Measurements from ENCODE around the gene ADGRG3. TPM values are rescaled to one million over a fixed set of nuclear protein-coding genes. Genes with fewer than 3 reads are reported as not detected.

ADGRG3 gene
- total and polyA plus RNA-seq, 4 donors, result 1.8 to 66.2 (median 9.4) TPM

DNA sequence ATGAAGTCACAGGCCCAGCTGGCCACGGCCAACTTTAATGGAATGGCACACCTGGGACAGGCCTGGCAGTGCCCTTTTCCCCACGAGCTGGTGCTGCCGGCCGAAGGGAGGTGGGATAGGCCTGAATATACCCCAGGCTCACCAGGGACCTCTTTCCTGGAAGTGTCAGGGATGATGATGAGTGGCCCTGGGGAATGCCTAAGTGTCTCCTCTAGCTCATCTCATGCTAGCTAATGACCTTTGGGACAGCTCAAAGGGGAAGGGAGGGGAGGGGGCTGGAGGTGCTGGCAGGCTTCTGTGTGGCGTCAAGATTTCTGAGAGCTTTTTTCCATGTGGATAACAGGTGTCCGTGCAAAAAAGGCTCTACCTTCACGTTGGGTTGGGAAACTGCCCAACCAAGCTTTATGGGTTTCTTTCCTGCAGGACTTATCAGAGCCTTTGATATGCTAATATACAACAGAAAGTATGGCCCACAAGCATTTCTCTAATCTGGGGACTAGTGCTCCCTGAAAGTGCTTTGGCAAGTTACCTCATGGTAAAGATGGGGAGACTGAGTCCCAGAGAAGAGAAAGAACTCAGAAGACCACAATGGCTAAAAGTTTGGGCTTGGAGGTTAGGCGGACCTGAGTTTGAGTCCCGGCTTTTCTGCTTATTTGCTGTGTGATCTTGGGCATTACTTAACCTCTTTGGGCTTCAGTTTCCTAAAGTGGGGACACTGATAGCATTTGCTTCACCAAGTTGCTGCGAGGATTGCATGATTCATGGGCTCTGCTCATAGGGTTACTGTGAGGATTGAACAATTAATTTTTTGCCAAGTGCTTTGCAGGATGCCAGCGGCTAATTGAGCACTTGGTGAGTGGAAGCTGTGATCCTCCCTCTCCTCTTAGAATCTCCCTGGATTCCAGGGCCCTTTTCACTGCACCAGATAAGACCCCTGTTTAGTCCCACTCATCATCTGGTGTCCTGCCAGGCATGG lies 25.7 kb upstream of the ADGRG3 start:
- peak overlapping the region in 1 of 2 donors; percentile 26 for H3K27ac ChIP-seq (ENCODE audit: low read depth in 1 of 2, low read length in 1 of 2)
- ATAC-seq (ENCODE audit: insufficient read depth, low FRiP score) (no peak), DNase-seq (no peak)
- peaks cover 0 to 30% (median 10%) of the 10 kb centered on the region in 5 donors for H3K4me1 ChIP-seq (ENCODE audit: control insufficient read depth in 5 of 5, insufficient read depth in 5 of 5, low read length in 5 of 5)
- H3K9ac ChIP-seq (ENCODE audit: insufficient read depth in 1 of 2, low read length in 2 of 2), result no peak overlapping the region
- TF ChIP-seq, protein P1, sequence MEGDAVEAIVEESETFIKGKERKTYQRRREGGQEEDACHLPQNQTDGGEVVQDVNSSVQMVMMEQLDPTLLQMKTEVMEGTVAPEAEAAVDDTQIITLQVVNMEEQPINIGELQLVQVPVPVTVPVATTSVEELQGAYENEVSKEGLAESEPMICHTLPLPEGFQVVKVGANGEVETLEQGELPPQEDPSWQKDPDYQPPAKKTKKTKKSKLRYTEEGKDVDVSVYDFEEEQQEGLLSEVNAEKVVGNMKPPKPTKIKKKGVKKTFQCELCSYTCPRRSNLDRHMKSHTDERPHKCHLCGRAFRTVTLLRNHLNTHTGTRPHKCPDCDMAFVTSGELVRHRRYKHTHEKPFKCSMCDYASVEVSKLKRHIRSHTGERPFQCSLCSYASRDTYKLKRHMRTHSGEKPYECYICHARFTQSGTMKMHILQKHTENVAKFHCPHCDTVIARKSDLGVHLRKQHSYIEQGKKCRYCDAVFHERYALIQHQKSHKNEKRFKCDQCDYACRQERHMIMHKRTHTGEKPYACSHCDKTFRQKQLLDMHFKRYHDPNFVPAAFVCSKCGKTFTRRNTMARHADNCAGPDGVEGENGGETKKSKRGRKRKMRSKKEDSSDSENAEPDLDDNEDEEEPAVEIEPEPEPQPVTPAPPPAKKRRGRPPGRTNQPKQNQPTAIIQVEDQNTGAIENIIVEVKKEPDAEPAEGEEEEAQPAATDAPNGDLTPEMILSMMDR (IDR thresholded peaks at IDR 0.05; ENCODE audit: control extremely low read depth, extremely low read depth), result no peak
- peaks cover 0 to 2% (median 0%) of the 10 kb centered on the region in 4 donors for H3K36me3 ChIP-seq (ENCODE audit: control insufficient read depth in 4 of 4, insufficient read depth in 4 of 4, low read length in 4 of 4)
- H3K27me3 ChIP-seq (ENCODE audit: control insufficient read depth in 3 of 3, insufficient read depth in 3 of 3, low read length in 2 of 3), result no peaks in the 10 kb centered on the region
- H3K9me3 ChIP-seq (ENCODE audit: control insufficient read depth in 4 of 4, insufficient read depth in 3 of 4, low read length in 3 of 4), result no peaks in the 10 kb centered on the region
- WGBS, 2 donors, result 81 to 89% methylated on average over 11 of the region's 11 CpGs
- no peak overlapping the region for H3K4me3 ChIP-seq

DNA sequence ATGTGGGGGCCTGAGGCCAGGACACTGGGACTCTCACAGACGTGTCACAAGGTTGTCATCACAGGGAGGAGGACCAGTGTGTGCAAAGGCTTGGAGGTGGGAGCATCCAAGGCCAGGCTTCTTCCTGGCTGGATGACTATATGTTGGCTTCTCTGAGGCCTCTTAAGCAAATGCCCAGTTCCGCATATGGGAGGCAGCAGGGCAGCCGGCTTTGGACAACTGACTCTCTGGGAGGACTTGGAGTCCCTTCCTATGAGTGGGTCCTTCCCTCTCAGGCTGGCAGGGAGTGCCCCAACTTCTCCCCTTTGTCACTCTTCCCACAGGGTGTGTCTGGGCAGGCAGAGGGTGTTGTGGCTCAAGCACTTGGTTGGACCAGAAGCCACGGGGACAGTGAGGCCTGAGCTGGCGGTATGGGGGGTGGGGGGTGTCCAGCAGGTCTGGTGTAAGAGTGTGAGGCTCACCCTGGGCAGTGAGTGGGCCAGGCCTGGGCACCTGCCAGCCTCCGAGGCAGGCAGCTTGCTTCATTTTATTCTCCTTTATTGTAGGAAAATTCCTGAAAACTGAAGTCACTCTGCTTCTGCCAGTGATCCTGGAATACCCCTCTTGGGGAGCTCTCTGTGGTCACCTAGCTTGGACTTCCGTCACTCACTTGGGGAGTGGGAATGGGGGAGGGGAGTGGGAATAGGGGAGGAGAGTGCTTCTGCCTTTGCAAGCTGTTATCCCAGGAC lies 24.8 kb upstream of the ADGRG3 start:
- Histone ChIP-seq H3K4me1 (ENCODE audit: control insufficient read depth in 5 of 5, insufficient read depth in 5 of 5, low read length in 5 of 5) (peaks cover 0 to 36% (median 5%) of the 10 kb centered on the region in 5 donors), H3K36me3 (ENCODE audit: control insufficient read depth in 4 of 4, insufficient read depth in 4 of 4, low read length in 4 of 4) (peaks cover 0 to 2% (median 0%) of the 10 kb centered on the region in 4 donors), H3K27ac (ENCODE audit: low read depth in 1 of 2, low read length in 1 of 2) (peak overlapping the region in 1 of 2 donors; percentile 26), H3K27me3 (ENCODE audit: control insufficient read depth in 3 of 3, insufficient read depth in 3 of 3, low read length in 2 of 3) (no peaks in the 10 kb centered on the region), H3K9ac (ENCODE audit: insufficient read depth in 1 of 2, low read length in 2 of 2) (no peak overlapping the region), H3K9me3 (ENCODE audit: control insufficient read depth in 4 of 4, insufficient read depth in 3 of 4, low read length in 3 of 4) (no peaks in the 10 kb centered on the region), H3K4me3 (no peak overlapping the region)
- ATAC-seq (ENCODE audit: insufficient read depth, low FRiP score) (no peak), DNase-seq (peak in 1 of 3 donors; percentile 33)
- TF ChIP-seq, protein P1 (IDR thresholded peaks at IDR 0.05; ENCODE audit: control extremely low read depth, extremely low read depth), result no peak
- WGBS, 2 donors, result 39 to 44% methylated on average over 7 of the region's 7 CpGs

DNA sequence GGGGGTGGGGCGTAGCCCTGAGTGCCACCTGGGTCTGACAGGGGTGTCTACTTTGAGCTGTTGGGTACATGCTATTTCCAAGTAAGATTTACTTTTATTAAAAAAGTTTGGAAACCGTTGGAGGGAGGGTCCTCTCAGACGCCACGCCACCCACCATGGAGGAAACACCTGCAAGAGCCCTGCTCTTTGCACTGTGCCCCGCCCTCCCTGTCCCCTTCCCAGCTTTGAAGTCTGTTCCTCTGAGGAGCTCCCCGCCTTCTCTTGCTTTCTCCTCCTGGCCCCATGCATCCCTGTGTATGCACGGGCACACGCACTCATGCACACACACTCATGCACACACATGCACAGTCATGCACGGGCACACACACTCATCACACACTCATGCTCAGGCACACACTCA lies 24.2 kb upstream of the ADGRG3 start:
- peaks cover 0 to 2% (median 0%) of the 10 kb centered on the region in 4 donors for H3K36me3 ChIP-seq (ENCODE audit: control insufficient read depth in 4 of 4, insufficient read depth in 4 of 4, low read length in 4 of 4)
- peaks cover 0 to 40% (median 5%) of the 10 kb centered on the region in 5 donors for H3K4me1 ChIP-seq (ENCODE audit: control insufficient read depth in 5 of 5, insufficient read depth in 5 of 5, low read length in 5 of 5)
- no peaks in the 10 kb centered on the region for H3K9me3 ChIP-seq (ENCODE audit: control insufficient read depth in 4 of 4, insufficient read depth in 3 of 4, low read length in 3 of 4)
- no peak for DNase-seq
- H3K27ac ChIP-seq (ENCODE audit: low read depth in 1 of 2, low read length in 1 of 2), result no peak overlapping the region
- WGBS, 2 donors, result 22 to 52% methylated on average over 9 of the region's 9 CpGs
- H3K4me3 ChIP-seq, result no peak overlapping the region
- H3K27me3 ChIP-seq (ENCODE audit: control insufficient read depth in 3 of 3, insufficient read depth in 3 of 3, low read length in 2 of 3), result no peaks in the 10 kb centered on the region
- TF ChIP-seq, protein P1 (IDR thresholded peaks at IDR 0.05; ENCODE audit: control extremely low read depth, extremely low read depth), result no peak
- no peak for ATAC-seq (ENCODE audit: insufficient read depth, low FRiP score)
- no peak overlapping the region for H3K9ac ChIP-seq (ENCODE audit: insufficient read depth in 1 of 2, low read length in 2 of 2)

Data from lung (tissue), 12 donors.